Gastroesophageal sphincter (tissue), 3 donors: ENCODE measurements around the gene FAM135A.

Experiments
- POLR2A ChIP-seq, 2 donors: fragments of 450-650 bp; IDR thresholded peaks; one replicate each; pipeline ENCODE4 v1.6.1; 2017; ENCODE audit warnings: antibody characterized with exemption in 2 of 2, mild to moderate bottlenecking in 2 of 2, moderate library complexity in 1 of 2
- TF ChIP-seq, protein P1 (sequence below), 4 experiments: fragments of 200-600 bp in 2 of 4; fragments of 450-650 bp in 2 of 4; sonication (generic) in 1 of 4; IDR thresholded peaks; one replicate each; pipeline ENCODE4 v1.5.1; 2017 to 2019; ENCODE audit warnings: antibody characterized with exemption in 4 of 4, mild to moderate bottlenecking in 2 of 4, moderate library complexity in 2 of 4

DNA sequence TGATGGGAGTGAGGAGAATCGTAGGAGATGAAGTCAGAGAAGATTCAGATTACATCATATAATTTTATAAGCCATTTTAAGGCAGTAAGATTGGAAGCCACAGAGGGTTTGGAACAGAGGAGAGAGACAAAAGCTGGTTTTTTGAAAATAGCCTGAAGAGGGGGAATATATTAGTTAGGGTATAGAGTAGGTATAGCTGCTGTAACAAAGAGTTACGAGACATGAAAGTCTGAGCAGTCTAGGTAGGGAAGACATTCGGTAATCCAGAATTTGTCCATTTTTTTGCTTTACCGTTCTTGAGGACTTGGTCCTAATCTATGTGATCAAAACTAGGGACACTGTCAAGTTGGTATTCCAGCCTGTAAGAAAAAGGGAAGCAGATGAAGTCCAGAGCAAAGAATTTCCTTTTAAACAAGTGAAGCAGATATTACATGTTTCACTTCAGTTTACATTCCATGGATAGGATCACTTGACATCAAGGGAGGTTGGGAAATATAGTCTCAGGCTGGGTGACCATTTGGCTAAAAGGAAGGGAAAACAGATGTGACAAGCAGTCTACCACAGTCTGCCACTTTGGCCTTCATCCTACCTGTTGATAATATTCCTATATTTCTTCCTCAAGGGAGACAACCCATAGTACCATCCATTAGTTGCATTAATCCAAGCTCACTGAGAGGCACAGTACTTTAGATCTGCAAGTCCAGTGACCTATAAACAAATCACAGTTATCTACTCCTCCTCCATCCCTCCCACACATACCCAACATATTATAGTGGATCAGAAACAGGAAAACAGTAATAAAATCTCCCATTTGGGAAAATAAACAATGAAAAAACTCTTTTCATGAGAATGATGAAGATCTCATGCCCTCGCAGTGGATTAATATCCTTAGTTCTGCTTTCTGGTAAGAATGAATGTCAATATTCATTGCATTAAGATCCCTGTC lies 10.2 kb downstream of the FAM135A start:
- TF ChIP-seq POLR2A (IDR thresholded peaks at IDR 0.05) = no peak
- TF ChIP-seq, protein P1, sequence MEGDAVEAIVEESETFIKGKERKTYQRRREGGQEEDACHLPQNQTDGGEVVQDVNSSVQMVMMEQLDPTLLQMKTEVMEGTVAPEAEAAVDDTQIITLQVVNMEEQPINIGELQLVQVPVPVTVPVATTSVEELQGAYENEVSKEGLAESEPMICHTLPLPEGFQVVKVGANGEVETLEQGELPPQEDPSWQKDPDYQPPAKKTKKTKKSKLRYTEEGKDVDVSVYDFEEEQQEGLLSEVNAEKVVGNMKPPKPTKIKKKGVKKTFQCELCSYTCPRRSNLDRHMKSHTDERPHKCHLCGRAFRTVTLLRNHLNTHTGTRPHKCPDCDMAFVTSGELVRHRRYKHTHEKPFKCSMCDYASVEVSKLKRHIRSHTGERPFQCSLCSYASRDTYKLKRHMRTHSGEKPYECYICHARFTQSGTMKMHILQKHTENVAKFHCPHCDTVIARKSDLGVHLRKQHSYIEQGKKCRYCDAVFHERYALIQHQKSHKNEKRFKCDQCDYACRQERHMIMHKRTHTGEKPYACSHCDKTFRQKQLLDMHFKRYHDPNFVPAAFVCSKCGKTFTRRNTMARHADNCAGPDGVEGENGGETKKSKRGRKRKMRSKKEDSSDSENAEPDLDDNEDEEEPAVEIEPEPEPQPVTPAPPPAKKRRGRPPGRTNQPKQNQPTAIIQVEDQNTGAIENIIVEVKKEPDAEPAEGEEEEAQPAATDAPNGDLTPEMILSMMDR (IDR thresholded peaks at IDR 0.05) = no peak
